ENCODE data around the gene PDIA5. TPM values are rescaled to one million over a fixed set of nuclear protein-coding genes. Genes with fewer than 3 reads are reported as not detected.

Gene PDIA5
- total RNA-seq, 4 donors from 2014 or later: 5.3 to 9.2 (median 7.2) TPM

- Histone ChIP-seq H3K27ac (no peak overlapping the region), H3K27me3 (no peaks in the 10 kb centered on the region), H3K9me3 (no peaks in the 10 kb centered on the region), H3K4me3 (no peak overlapping the region), H3K36me3 (peaks cover 64% of the 10 kb centered on the region), H3K4me1 (no peaks in the 10 kb centered on the region)
- TF ChIP-seq EP300 (IDR thresholded peaks at IDR 0.05): no peak
- no peak for TF ChIP-seq POLR2A (IDR thresholded peaks at IDR 0.05)
- no peak for TF ChIP-seq CTCF (IDR thresholded peaks at IDR 0.05)
- no peak for TF ChIP-seq POLR2AphosphoS5 (IDR thresholded peaks at IDR 0.05)
- 84% methylated on average over 11 of the region's 12 CpGs for WGBS
- DNase-seq (ENCODE audit: low spot score in 2 of 2): no peak
Measured at GRCh38 chr3:123105201-123106189, 38.7 kb downstream of the PDIA5 start.

- TF ChIP-seq CTCF (IDR thresholded peaks at IDR 0.05) (no peak), POLR2A (IDR thresholded peaks at IDR 0.05) (no peak), POLR2AphosphoS5 (IDR thresholded peaks at IDR 0.05) (no peak), EP300 (IDR thresholded peaks at IDR 0.05) (no peak)
- no peak overlapping the region for H3K4me3 ChIP-seq
- DNase-seq (ENCODE audit: low spot score in 2 of 2): no peak
- H3K4me1 ChIP-seq: no peaks in the 10 kb centered on the region
- H3K36me3 ChIP-seq: peaks cover 61% of the 10 kb centered on the region
- no peak overlapping the region for H3K27ac ChIP-seq
- H3K9me3 ChIP-seq: no peaks in the 10 kb centered on the region
- H3K27me3 ChIP-seq: no peaks in the 10 kb centered on the region
- 84% methylated on average over 19 of the region's 19 CpGs for WGBS
Measured at GRCh38 chr3:123110282-123110975, 43.6 kb downstream of the PDIA5 start.

- peaks cover 63% of the 10 kb centered on the region for H3K36me3 ChIP-seq
- H3K27me3 ChIP-seq: no peaks in the 10 kb centered on the region
- no peaks in the 10 kb centered on the region for H3K9me3 ChIP-seq
- no peak for DNase-seq (ENCODE audit: low spot score in 2 of 2)
- no peak overlapping the region for H3K4me3 ChIP-seq
- TF ChIP-seq EP300 (IDR thresholded peaks at IDR 0.05) (no peak), CTCF (IDR thresholded peaks at IDR 0.05) (no peak), POLR2A (IDR thresholded peaks at IDR 0.05) (no peak), POLR2AphosphoS5 (IDR thresholded peaks at IDR 0.05) (no peak)
- no peaks in the 10 kb centered on the region for H3K4me1 ChIP-seq
- no peak overlapping the region for H3K27ac ChIP-seq
- WGBS: 88% methylated on average over 11 of the region's 11 CpGs
Measured at GRCh38 chr3:123110976-123111615, 44.3 kb downstream of the PDIA5 start.

GRCh38 chr3:123111640-123112039, 44.8 kb downstream of the PDIA5 start:
- WGBS: 95% methylated on average over 6 of the region's 6 CpGs
- H3K9me3 ChIP-seq: no peaks in the 10 kb centered on the region
- H3K36me3 ChIP-seq: peaks cover 65% of the 10 kb centered on the region
- H3K27me3 ChIP-seq: no peaks in the 10 kb centered on the region
- no peak overlapping the region for H3K27ac ChIP-seq
- H3K4me3 ChIP-seq: no peak overlapping the region
- no peak for TF ChIP-seq CTCF (IDR thresholded peaks at IDR 0.05)
- no peak for TF ChIP-seq POLR2A (IDR thresholded peaks at IDR 0.05)
- no peak for TF ChIP-seq EP300 (IDR thresholded peaks at IDR 0.05)
- no peak for TF ChIP-seq POLR2AphosphoS5 (IDR thresholded peaks at IDR 0.05)
- no peaks in the 10 kb centered on the region for H3K4me1 ChIP-seq
- DNase-seq (ENCODE audit: low spot score in 2 of 2): no peak
